ENCODE data around the gene BPHL. TPM values are rescaled to one million over a fixed set of nuclear protein-coding genes. Genes with fewer than 3 reads are reported as not detected.

Gene BPHL
- total RNA-seq, 1 experiment from 2014 or later, result 48.7 TPM

DNA sequence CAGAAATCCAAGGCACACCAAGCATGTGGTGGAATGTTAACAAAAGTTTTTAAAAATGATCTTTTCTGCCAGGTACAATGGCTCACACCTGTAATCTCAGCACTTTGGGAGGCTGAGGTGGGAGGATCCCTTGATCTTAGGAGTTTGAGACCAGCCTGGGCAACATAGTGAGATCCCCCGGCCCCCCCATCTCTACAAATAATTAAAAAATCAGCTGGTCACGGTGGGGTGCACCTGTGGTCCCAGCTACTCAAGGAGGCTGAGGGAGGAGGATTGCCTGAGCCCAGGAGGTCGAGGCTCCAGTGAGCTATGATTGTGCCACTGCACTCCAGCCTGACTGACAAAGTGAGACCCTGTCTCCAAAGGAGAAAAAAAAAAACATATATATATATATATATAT is 42.2 kb upstream of the BPHL start:
- Histone ChIP-seq H3K18ac (ENCODE audit: insufficient read length, low read depth, low read length) (no peak overlapping the region), H3K4ac (ENCODE audit: low read depth, low read length) (no peak overlapping the region), H3K56ac (ENCODE audit: insufficient read length, low read depth, low read length) (no peak overlapping the region), H3K9me3 (ENCODE audit: control insufficient read depth, low read depth, low read length) (peaks cover 6% of the 10 kb centered on the region), H3K23me2 (ENCODE audit: insufficient read length, low read depth, low read length, poor library complexity, severe bottlenecking) (no peaks in the 10 kb centered on the region), H2BK12ac (ENCODE audit: insufficient read length, low read depth, low read length) (no peak overlapping the region), H2BK5ac (ENCODE audit: insufficient read length, low read length) (no peak overlapping the region), H3K23ac (ENCODE audit: insufficient read length, low read depth, low read length) (no peak overlapping the region), H2BK15ac (ENCODE audit: low read depth, low read length) (no peak overlapping the region), H3K4me2 (ENCODE audit: insufficient read depth, insufficient read length, low read length) (no peak overlapping the region), H3K9ac (ENCODE audit: extremely low read depth, insufficient read length, low read length) (no peak overlapping the region), H3K27me3 (ENCODE audit: insufficient read depth, low read length) (no peaks in the 10 kb centered on the region), H3K27ac (ENCODE audit: insufficient read length, low read depth, low read length) (peak overlapping the region; percentile 99), H3K4me1 (ENCODE audit: insufficient read depth, low read length) (peaks cover 22% of the 10 kb centered on the region; the same call in 1 of the 2 replicates), H2AFZ (ENCODE audit: low read length) (no peak overlapping the region), H3K79me2 (ENCODE audit: insufficient read depth, low read length) (peaks cover 10% of the 10 kb centered on the region; the same call in 1 of the 2 replicates), H2BK120ac (ENCODE audit: low read depth, low read length, poor library complexity, severe bottlenecking) (no peak overlapping the region), H4K20me1 (ENCODE audit: control insufficient read depth, insufficient read depth, insufficient read length) (no peaks in the 10 kb centered on the region), H3K14ac (ENCODE audit: insufficient read depth, low read length) (no peak overlapping the region), H4K8ac (replicated peaks; ENCODE audit: insufficient read length, low read depth, low read length) (no peak overlapping the region), H2AK5ac (ENCODE audit: insufficient read length, low read length) (no peak overlapping the region), H3T11ph (ENCODE audit: low read length) (no peak overlapping the region), H2BK20ac (ENCODE audit: low read depth, low read length, poor library complexity, severe bottlenecking) (no peak overlapping the region), H3K79me1 (ENCODE audit: insufficient read depth, low read depth, low read length, poor library complexity, severe bottlenecking) (peaks cover 3% of the 10 kb centered on the region), H4K91ac (ENCODE audit: insufficient read length, low read depth, low read length) (no peak overlapping the region), H4K5ac (ENCODE audit: insufficient read length, low read depth, low read length) (no peak overlapping the region)
- Mint-ChIP-seq H3K9me3 (peaks cover 5 to 12% of the 10 kb centered on the region in 2 experiments), H3K4me3 (no peak overlapping the region), H3K27ac (peak overlapping the region in 2 of 3 experiments; percentile 99 to 100; a peak in 2 of 7 replicates), H3K27me3 (ENCODE audit: low read depth) (no peaks in the 10 kb centered on the region), H3K36me3 (ENCODE audit: insufficient read depth in 1 of 3, low read depth in 3 of 3) (peaks cover 37 to 54% (median 51%) of the 10 kb centered on the region in 3 experiments), H3K4me1 (peaks cover 44 to 45% of the 10 kb centered on the region in 2 experiments)
- WGBS (ENCODE audit: extremely low coverage, insufficient read length, low lambda C conversion rate), result no CpG with 5 or more reads among the region's 3 CpGs
- no peak for DNase-seq
- no peak for TF ChIP-seq CTCF (conservative IDR thresholded peaks at IDR 0.05)

Data from H9 (cell line).